ENCODE data around the gene TENM3. TPM values are rescaled to one million over a fixed set of nuclear protein-coding genes. Genes with fewer than 3 reads are reported as not detected.
"Not testable (repeated sequence)": the region's sequence is repeated elsewhere in the genome, so short reads cannot be mapped to it uniquely, and the experiment has no call there.

The TENM3 gene
- total RNA-seq, 2 experiments from 2014 or later = not detected

- Histone ChIP-seq H3K4me2 (ENCODE audit: low read length) (no peak overlapping the region), H3K36me3 (ENCODE audit: insufficient read depth, low read length) (no peaks in the 10 kb centered on the region), H3K9me3 (ENCODE audit: low read length) (no peaks in the 10 kb centered on the region), H3K4me1 (ENCODE audit: insufficient read depth, low read length, poor library complexity, severe bottlenecking) (no peaks in the 10 kb centered on the region), H4K20me1 (ENCODE audit: insufficient read depth, low read length) (no peaks in the 10 kb centered on the region), H3K27ac (ENCODE audit: low read depth, low read length, poor library complexity, severe bottlenecking) (no peak overlapping the region), H3K9me2 (ENCODE audit: insufficient read depth, low read length) (no peaks in the 10 kb centered on the region), H3K4me3 (ENCODE audit: low read depth, low read length, poor library complexity, severe bottlenecking) (no peak overlapping the region), H3K79me2 (ENCODE audit: insufficient read depth, low read depth, low read length) (no peaks in the 10 kb centered on the region), H2AFZ (ENCODE audit: low read length) (no peak overlapping the region)
- CTCF ChIA-PET (ENCODE audit: unreplicated experiment) = no interaction called here
- BruUV-seq (replicated peaks) = no TSS peak
- TF ChIP-seq CTCF (conservative IDR thresholded peaks at IDR 0.05; ENCODE audit: low read length) = no peak
- no peak for TF ChIP-seq EZH2phosphoT487 (IDR thresholded peaks at IDR 0.05; ENCODE audit: borderline replicate concordance, low read depth, low read length)
- DNase-seq (ENCODE audit: low spot score) = no peak
- intact Hi-C loops (cut with micrococcal nuclease; ENCODE audit: unreplicated experiment) = no loop called here
- POLR2A ChIA-PET = no interaction called here
These were observed 142.7 kb downstream of the TENM3 start for GRCh38 chr4:182385897-182386296.

DNA sequence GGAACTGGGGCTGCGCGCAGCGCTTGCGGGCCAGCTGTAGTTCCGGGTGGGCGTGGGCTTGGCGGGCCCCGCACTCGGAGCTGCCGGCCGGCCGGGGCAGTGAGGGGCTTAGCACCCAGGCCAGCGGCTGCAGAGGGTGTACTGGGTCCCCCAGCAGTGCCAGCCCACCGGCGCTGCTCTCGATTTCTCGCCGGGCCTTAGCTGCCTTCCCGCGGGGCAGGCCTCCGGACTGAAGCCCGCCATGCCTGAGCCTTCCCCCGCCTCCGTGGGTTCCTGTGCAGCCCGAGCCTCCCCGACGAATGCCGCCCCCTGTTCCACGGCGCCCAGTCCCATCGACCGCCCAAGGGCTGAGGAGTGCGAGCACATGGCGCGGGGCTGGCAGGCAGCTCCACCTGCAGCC lies 143.4 kb downstream of the TENM3 start:
- POLR2A ChIA-PET; intact Hi-C loops (cut with micrococcal nuclease; ENCODE audit: unreplicated experiment); H3K36me3 ChIP-seq (ENCODE audit: insufficient read depth, low read length): not testable (repeated sequence)

DNA sequence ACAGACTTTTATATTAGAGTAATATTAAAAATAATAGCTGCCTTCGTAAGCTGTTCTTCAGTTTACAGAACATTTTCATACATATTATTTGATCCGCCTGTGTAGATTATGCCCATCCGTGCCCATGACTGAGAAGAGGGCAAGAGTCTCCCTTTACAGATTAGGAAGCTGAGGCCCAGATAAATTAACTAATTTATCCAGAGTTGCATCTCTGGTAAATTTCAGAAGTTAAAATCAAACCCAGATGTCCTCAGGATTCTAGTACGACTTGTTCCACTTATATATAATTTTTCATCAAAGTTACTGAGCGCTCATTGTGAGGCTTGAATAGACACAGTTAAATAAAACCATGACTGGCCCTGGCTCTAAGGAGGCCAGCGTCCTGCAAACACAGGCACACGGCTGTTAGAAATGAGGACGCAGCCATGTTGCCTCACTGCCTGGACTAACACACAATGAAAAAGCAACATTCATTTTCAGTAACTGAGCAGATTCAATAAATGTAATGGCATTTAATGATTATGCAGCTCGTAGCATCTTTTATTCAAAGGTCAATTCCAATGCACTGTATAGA lies 148.0 kb downstream of the TENM3 start:
- Histone ChIP-seq H3K79me2 (ENCODE audit: insufficient read depth, low read depth, low read length) (no peaks in the 10 kb centered on the region), H2AFZ (ENCODE audit: low read length) (no peak overlapping the region), H3K4me3 (ENCODE audit: low read depth, low read length, poor library complexity, severe bottlenecking) (no peak overlapping the region), H4K20me1 (ENCODE audit: insufficient read depth, low read length) (no peaks in the 10 kb centered on the region), H3K27ac (ENCODE audit: low read depth, low read length, poor library complexity, severe bottlenecking) (no peak overlapping the region), H3K4me2 (ENCODE audit: low read length) (no peak overlapping the region), H3K9me2 (ENCODE audit: insufficient read depth, low read length) (no peaks in the 10 kb centered on the region), H3K4me1 (ENCODE audit: insufficient read depth, low read length, poor library complexity, severe bottlenecking) (no peaks in the 10 kb centered on the region), H3K9me3 (ENCODE audit: low read length) (no peaks in the 10 kb centered on the region), H3K36me3 (ENCODE audit: insufficient read depth, low read length) (no peaks in the 10 kb centered on the region)
- BruUV-seq (replicated peaks) = no TSS peak
- DNase-seq (ENCODE audit: low spot score) = no peak
- POLR2A ChIA-PET = interaction anchor here (1.0 kb wide), 1 partner anchor 9 kb away, joined by 5 read pairs; no protein-coding TSS in a partner anchor
- TF ChIP-seq EZH2phosphoT487 (IDR thresholded peaks at IDR 0.05; ENCODE audit: borderline replicate concordance, low read depth, low read length) (no peak), CTCF (conservative IDR thresholded peaks at IDR 0.05; ENCODE audit: low read length) (no peak)
- intact Hi-C loops (cut with micrococcal nuclease; ENCODE audit: unreplicated experiment) = no loop called here
- CTCF ChIA-PET (ENCODE audit: unreplicated experiment) = no interaction called here

More for the DNA sequence above, 143.4 kb downstream of the TENM3 start:
- CTCF ChIA-PET (ENCODE audit: unreplicated experiment); H3K9me2 ChIP-seq (ENCODE audit: insufficient read depth, low read length); H3K4me1 ChIP-seq (ENCODE audit: insufficient read depth, low read length, poor library complexity, severe bottlenecking); H3K4me2 ChIP-seq (ENCODE audit: low read length); DNase-seq (ENCODE audit: low spot score); H3K9me3 ChIP-seq (ENCODE audit: low read length); H4K20me1 ChIP-seq (ENCODE audit: insufficient read depth, low read length); H3K79me2 ChIP-seq (ENCODE audit: insufficient read depth, low read depth, low read length); H3K4me3 ChIP-seq (ENCODE audit: low read depth, low read length, poor library complexity, severe bottlenecking); H2AFZ ChIP-seq (ENCODE audit: low read length); H3K27ac ChIP-seq (ENCODE audit: low read depth, low read length, poor library complexity, severe bottlenecking); BruUV-seq (replicated peaks): not testable (repeated sequence)

Data from OCI-LY7 (cell line).